ENCODE data around the gene ILDR2.

The ILDR2 gene, protein sequence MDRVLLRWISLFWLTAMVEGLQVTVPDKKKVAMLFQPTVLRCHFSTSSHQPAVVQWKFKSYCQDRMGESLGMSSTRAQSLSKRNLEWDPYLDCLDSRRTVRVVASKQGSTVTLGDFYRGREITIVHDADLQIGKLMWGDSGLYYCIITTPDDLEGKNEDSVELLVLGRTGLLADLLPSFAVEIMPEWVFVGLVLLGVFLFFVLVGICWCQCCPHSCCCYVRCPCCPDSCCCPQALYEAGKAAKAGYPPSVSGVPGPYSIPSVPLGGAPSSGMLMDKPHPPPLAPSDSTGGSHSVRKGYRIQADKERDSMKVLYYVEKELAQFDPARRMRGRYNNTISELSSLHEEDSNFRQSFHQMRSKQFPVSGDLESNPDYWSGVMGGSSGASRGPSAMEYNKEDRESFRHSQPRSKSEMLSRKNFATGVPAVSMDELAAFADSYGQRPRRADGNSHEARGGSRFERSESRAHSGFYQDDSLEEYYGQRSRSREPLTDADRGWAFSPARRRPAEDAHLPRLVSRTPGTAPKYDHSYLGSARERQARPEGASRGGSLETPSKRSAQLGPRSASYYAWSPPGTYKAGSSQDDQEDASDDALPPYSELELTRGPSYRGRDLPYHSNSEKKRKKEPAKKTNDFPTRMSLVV

DNA sequence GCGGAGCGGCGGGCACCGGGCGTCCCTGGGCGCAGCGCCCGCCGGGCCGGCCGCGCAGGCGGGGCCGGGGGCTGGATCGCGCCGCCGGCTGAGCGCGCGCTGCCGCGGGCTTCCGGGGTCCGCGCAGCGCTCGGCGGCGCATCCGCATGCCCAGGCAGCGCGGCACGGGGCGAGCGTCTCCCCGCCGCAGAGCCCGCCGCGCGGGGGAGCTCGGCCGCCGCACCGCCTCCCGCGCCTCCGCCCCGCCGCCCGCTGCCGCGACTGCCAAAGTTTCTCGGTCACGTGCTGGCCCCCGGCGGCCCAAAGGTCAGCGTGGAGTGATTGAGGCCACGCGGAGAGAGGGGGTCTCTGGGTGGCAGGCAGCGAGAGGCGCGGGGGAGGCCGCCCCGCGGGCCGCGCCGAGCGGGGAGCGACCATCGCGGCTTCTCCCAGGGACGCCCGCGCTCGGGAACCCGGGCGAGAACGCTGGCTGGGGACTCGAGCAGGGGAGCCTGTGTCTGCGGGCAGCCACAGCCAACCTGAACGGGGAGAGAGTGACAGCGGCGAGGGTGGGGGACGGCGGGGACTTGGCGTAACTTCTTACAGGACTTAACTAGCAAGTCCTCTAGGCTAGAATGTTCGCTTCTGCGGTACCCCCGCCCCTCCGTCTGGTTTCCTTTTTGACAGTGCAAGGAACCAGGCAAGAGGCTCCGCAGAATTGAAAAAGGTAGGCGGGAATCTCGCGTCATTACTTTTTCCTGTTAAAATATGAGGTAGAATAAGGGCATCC, at the start of gene ILDR2:
ILDR2 (minus strand) TSS at position 180 of the 769 bp plus-strand sequence. CDS start 272 bp downstream, outside the sequence.
- peak; percentile 57 to 68 (median 62) for DNase-seq (ENCODE audit: low read depth in 2 of 3, low spot score in 1 of 3)

DNA sequence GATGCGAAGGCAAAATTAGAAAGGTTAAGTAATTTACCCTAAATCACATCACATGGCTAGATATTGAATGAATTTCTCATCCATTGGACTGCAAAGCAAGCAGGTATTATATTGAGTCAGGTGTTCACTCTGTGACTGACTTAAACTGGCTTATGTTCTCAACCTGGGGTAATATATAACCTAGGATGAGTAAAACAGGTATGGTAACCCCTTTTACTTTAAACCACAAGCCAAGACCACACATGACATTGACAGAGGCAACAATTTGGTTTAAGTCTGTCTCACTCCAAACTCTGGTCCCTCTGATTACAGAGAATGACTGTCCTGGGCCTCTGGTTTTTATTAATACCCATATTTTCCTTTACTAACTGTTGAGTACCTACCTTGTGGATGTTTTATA, 47.0 kb upstream of the ILDR2 start:
- no peak for DNase-seq (ENCODE audit: low read depth in 2 of 3, low spot score in 1 of 3)

DNA sequence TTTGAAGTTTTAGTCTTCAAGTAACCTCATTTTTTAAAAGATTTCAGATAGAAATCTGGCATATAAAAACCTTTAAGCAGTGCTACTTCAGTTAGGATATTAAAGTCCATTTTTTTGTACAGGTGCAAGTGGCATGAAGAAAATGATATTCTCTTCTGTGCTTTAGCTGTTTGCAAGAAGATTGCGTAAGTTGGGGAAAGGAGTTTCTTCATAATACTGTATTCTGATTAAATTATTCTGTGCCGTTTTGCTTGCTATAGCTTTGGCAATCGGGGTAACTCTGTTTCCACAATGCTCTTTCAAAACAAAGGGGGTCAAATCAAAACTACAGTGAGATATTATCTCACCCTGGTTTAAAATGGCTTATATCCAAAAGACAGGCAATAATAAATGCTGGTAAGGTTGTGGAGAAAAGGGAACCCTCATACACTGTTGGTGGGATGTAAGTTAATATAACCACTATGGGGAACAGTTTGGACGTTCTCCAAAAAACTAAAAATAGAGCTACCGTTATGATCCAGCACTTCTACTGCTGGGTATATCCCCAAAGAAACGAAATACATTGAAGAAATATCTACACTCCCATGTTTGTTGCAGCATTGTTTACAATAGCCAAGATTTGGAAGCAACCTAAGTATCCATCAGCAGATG, 40.9 kb upstream of the ILDR2 start:
- no peak for DNase-seq (ENCODE audit: low read depth in 2 of 3, low spot score in 1 of 3)

DNA sequence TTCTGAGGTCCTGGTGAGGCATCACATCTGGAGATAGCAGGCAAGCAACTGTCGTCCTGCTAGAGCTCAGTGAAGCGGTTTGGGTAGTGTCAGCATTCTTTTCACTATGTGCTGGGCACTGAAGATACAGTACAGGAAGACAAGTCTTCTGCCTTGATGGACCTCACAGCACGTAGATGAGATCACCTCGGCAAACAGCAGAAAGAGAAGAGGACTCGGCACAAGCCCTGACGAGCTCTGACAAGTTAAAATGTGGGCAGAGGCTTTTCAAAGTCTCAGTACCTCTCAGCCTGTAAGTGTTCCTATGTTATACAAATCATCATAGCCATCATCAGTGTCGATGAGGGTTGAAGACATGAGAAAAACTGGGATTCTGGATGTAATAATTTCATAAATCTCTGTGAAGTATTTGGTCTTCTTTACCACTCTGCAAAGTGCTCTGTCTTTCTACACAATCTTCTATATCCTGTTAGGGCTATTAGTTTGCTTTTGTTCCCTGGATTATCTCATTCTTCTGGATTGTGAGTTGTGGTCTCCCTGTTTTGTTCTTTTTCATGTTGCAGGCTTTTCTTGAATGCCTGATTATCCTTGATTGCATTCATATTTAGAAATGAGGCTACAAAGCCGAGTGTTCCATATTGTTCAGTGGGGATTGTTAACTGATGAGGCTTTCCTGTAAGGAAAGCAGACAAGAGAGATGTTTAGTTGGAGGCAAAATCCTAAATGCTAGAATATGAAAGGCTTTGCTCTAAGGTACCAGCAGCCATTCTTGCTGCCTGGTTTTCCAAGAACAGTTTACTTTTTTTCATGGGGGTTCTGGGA, 38.0 kb upstream of the ILDR2 start:
- DNase-seq (ENCODE audit: low read depth in 2 of 3, low spot score in 1 of 3), result no peak

DNA sequence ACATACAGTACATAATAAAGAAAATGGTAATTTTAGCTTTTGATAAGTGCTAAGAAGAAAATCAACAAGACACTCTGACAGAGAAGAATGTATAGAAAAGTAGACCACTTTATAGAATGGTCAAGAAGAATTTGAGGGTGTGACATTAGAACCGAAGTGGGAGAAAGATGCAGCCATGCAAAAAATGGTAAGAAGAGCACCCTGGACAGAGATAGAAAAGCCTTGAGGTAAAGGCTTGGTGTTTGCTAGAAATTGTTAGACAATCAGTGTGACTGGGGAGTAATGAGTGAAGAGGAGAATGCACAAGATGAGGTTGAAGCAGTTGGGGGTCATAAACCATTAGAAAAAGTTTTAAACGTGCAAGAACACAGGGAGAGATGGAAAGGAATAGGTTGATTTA, 37.2 kb upstream of the ILDR2 start:
- DNase-seq (ENCODE audit: low read depth in 2 of 3, low spot score in 1 of 3), result no peak

DNA sequence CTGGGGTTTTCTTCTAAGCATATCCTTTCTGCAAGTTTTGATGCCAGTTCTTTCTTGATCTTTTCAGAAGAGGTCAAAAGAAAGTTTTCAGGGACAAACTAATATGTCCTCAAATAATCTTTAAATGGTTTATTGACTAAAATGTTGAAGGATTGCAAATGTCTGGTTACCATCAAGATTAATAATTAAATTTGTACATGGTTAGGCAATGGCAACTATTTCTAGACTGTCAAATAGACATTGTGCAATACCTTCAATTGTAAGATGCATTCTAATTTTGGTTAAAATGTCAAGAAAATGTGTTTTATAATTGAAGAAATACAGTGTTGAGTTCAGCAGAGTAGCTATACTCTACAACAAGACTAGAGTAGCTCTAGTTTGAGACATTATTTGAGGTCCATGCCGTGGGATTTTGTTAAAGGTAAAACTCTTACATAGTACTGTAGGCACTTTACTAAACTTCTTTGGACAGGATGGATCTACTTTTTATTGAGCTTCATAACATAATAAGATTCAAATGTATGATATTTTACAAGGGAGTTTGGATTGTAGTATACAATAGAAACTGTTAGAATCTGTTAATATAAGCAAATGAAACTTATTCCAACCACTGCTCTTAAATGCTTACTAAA, 36.3 kb upstream of the ILDR2 start:
- no peak for DNase-seq (ENCODE audit: low read depth in 2 of 3, low spot score in 1 of 3)

DNA sequence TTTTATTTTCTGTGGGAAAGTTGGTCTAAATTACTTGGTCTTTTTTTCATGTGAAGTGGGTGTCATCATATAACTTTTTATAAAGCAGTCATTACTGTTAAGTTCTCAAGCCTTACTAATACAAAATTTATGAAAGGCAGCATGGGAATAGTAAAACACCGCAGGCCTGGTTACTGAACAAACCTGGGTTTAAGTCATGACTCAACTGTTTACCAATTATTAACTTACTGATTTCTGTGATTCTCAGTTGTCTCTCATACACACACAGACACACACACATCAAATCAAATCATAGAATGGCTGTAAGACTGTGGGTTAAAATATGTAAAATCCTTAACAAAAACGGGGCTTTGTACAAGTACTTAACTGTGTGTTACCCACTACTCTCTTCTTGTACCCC, 28.4 kb upstream of the ILDR2 start:
- no peak for DNase-seq (ENCODE audit: low read depth in 2 of 3, low spot score in 1 of 3)

DNA sequence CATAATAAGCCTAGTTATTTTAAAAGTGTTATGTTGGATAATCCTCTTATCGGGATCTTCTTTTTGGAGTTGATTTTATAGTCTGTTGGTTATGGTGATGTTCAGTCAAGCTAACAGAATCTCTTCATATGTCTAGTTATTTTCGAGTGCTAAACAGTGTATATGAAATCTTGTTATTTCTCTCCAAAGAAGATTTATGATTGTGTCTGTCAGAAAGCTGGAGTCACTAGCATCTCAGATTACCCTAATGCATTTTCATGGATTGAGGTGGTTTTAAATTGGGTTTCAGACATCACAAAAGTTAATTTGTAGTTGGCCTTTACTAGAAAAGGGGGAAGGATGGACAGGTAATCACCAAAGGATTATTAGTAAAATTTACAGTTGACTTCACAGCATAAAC, 27.0 kb upstream of the ILDR2 start:
- no peak for DNase-seq (ENCODE audit: low read depth in 2 of 3, low spot score in 1 of 3)

DNA sequence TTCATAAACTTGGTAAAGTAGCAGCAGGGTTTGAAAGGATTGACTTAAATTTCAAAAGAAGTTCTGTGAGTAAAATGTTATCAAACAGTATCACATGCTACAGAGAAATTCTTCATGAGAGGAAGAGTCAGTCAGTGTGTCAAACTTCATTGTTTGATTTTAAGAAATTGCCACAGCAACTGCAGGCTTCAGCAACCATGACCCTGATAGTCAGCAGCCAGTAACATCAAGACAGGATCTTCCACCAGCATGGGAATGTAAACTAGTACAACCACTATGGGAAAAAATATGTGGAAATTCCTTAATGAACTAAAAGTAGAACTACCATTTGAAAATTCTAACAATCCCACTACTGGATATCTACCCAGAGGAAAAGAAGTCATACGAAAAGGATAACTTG, 25.2 kb upstream of the ILDR2 start:
- DNase-seq (ENCODE audit: low read depth in 2 of 3, low spot score in 1 of 3), result no peak

DNA sequence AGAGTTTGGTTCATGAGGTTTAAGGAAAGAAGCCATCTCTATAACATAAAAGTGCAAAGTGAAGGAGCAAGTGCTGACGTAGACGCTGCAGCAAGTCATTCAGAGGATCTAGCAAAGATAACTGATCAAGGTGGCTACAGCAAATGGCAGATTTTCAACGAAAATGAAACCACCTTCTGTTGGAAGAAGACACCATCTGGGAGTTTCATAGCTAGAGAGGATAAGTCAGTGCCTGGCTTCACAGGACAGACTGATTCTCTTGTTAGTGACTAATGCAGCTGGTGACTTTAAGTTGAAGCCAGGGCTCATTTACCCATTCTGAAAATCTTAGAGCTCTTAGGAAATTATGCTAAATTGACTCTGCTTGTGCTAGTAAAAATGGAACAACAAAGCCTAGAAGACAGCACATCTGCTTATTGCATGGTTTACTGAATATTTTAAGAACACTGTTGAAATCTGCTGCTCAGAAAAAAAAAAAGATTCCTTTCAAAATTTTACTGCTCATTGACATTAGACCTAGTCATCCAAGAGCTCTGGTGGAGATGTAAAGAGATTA, 24.2 kb upstream of the ILDR2 start:
- DNase-seq (ENCODE audit: low read depth in 2 of 3, low spot score in 1 of 3), result no peak

DNA sequence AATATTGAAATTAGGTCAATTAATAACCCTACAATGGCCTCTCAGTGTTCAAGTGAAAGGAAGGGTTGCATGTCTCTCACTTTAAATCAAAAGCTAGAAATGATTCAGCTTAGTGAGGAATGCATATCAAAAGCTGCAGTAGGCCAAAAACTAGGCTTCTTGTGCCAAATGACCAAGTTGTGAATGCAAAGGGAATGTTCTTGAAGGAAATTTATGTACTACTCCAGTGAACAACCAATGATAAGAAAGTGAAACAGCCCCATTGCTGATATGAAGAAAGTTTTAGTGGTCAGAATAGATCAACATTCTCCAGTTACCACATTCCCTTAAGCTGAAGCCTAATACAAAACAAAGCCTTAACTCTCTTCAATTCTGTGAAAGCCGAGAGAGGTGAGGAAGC, 23.7 kb upstream of the ILDR2 start:
- DNase-seq (ENCODE audit: low read depth in 2 of 3, low spot score in 1 of 3), result no peak

DNA sequence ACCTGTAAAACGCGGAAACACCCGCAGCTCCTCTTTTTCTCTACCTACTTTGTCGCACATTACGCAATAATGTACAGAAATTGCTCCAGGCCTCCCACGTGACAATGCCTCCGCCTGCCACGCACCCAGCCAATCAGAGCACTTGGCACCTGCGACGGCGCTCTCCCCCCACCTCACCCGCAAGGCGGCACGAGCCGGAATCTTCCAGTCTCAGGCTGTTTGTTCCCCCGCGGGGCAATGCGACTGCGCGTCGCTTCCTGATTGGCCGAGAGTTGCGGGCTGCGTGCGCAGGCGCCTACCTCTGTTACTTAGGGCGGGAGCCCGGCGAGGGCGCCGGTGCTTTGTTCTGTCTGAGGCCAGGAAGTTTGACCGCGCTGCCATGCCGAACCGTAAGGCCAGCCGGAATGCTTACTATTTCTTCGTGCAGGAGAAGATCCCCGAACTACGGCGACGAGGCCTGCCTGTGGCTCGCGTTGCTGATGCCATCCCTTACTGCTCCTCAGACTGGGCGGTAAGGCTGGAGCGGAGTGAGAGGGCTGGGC, 13.7 kb upstream of the ILDR2 start, which contains the start of gene MAEL:
MAEL (plus strand) TSS at position 307 of the 542 bp plus-strand sequence; CDS start at position 380, 73 bp downstream.
- DNase-seq (ENCODE audit: low read depth in 2 of 3, low spot score in 1 of 3), result no peak

DNA sequence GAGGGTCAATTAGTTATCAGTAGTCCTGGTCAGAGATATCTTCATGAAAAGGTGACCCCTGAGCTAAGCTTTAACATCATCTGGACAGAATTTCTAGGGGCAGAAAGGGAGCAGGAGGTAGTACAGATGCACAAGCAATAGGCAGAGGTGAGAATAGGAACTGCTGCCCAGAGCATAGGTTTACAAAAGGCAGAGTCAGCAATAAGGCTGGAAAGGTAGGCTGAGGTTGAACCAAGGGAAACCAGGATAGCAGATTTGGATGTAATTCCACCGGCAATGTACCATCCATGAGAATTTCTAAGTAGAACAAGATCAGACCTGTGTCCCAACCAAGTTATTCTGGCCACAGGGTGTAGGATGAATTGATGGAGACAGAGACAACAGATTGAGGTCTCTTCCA, 6.2 kb upstream of the ILDR2 start:
- DNase-seq (ENCODE audit: low read depth in 2 of 3, low spot score in 1 of 3), result no peak

DNA sequence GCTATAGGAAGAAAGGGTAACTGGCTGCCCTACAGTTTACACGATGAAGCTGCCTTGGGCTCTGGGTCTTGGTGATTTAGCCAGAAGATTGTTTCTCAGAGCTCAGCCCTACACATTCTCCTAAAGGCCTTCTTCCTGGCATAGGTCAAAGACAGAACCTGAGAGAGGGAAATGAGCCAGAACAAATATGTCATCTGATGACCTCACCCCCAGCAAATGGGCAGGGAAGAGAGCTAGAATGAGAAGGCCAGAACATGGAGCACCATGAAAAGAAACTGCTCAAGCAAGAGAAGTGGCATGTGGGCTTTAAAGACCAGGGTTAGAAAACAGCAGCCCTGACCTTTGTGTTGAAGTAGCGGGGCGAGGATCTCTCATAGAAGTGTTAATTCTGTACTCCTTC, 5.5 kb upstream of the ILDR2 start:
- DNase-seq (ENCODE audit: low read depth in 2 of 3, low spot score in 1 of 3), result no peak

DNA sequence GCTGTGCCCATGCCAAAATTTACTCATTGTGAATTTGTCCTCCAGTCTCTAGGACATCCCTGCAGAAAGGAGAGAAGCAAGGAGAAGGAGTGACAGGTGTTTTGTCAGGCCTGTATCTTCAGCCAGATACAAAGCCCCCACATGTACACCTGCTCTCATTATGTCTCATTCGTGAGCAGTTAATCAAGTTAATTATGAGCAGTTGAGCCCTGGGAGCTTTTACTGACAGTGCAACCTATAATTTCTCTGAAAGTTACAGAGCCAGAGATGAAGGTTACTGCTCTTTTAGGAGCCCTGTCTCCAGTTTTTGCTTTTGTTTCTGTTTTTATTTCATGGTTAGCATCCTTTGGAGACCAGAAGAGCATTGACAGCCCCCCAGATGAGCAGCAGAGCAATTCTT, 5.0 kb upstream of the ILDR2 start:
- no peak for DNase-seq (ENCODE audit: low read depth in 2 of 3, low spot score in 1 of 3)

DNA sequence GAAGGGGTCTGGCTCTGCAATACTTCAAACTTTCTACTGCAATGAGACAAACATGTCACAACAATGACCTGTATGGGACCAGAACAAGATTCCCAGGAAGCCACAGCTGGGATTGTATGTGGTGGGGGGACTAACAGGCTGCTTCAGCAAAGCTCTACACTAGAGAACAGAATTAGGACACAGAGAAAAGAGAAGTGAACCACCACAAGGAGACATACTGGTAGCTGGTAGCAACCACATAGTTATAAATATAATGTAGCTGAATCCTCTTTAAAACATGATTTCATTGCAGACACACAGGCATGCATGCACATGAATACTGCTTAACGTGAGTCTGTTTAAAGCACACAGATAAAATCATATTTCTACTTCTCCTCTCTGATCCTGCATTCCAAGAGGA, 3.5 kb upstream of the ILDR2 start:
- no peak for DNase-seq (ENCODE audit: low read depth in 2 of 3, low spot score in 1 of 3)

DNA sequence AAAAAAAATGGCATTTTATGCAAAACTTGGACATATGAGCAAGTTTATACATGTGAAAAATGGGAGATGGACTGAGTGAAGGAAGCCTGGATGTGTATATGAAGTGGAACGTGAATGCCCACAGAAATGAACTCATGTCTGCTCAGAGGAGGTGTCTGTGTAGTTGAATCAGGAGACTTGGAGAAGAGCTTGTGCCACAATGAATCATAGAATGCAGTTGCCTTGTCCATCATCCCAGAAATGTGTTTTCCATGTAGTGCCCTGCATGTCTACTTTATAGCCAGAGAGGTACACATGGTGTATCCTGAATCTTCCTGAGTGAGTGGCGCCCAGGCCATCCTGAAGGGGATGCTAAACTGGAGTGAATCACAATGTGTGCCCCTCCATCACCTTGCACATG, 2.6 kb upstream of the ILDR2 start:
- DNase-seq (ENCODE audit: low read depth in 2 of 3, low spot score in 1 of 3), result no peak

DNA sequence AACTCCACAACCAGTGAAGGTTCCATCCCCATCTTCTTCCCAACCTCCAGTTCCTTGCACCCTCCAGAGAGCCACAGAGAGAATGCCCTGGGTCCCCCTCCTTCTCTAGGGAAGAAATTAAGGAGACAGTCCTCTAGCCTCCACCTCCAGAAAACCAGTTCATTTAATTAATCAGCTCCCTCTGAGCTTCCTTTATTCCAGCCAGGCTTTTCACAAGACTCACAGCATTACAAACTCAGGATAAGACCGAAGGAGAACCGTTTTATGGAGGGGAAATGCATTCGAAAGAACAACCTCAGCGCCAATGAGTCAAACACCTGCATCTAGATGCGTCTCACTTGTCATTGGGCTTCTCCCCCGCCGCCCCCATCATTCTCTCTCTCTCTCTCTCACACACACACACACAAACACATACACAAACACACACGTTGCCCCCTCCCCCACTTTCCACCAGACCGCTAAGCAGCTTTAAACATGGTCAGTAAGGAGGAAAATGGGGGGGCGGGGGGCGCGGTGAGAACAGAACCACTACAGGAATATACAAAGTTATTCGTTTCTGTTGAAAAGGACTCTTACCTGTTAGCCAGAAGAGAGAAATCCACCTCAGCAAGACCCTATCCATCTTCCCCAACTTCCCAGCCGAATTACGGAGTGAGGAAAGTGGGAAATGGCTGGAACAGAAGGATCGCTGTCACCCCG, 544 bp downstream of the ILDR2 start:
- peak in 2 of 3 donors; percentile 32 to 41 for DNase-seq (ENCODE audit: low read depth in 2 of 3, low spot score in 1 of 3)

DNA sequence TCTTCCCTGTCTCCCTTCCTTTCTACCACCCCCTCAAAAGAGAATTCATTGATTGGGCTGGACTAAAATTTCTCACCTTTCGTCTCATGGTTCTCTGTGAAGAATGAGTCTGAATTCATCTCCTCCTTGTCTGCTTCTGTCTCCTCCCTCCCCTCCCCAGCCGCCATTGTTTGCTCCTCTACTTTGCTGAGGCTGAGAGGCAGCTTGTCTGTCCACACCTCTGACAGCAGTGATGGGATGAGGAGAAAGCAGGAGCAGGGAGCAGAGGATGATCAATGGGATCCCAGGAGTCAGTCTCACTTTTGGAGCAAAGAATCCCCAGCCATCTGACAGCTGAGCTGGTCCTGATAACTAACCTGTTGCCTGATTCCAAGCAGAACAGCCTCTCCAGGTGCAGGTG, 2.5 kb downstream of the ILDR2 start:
- DNase-seq (ENCODE audit: low read depth in 2 of 3, low spot score in 1 of 3), result no peak
